ENCODE data around the gene KCNG4. TPM values are rescaled to one million over a fixed set of nuclear protein-coding genes. Genes with fewer than 3 reads are reported as not detected.

KCNG4 gene
- total and polyA plus RNA-seq, 10 of the 15 experiments (the other 5 are each of a cell fraction or from before 2014, with no cell fraction given), result not detected

GRCh38 chr16:84214451-84215066 is 25.3 kb downstream of the KCNG4 start (continued):
- TF ChIP-seq, protein P1, sequence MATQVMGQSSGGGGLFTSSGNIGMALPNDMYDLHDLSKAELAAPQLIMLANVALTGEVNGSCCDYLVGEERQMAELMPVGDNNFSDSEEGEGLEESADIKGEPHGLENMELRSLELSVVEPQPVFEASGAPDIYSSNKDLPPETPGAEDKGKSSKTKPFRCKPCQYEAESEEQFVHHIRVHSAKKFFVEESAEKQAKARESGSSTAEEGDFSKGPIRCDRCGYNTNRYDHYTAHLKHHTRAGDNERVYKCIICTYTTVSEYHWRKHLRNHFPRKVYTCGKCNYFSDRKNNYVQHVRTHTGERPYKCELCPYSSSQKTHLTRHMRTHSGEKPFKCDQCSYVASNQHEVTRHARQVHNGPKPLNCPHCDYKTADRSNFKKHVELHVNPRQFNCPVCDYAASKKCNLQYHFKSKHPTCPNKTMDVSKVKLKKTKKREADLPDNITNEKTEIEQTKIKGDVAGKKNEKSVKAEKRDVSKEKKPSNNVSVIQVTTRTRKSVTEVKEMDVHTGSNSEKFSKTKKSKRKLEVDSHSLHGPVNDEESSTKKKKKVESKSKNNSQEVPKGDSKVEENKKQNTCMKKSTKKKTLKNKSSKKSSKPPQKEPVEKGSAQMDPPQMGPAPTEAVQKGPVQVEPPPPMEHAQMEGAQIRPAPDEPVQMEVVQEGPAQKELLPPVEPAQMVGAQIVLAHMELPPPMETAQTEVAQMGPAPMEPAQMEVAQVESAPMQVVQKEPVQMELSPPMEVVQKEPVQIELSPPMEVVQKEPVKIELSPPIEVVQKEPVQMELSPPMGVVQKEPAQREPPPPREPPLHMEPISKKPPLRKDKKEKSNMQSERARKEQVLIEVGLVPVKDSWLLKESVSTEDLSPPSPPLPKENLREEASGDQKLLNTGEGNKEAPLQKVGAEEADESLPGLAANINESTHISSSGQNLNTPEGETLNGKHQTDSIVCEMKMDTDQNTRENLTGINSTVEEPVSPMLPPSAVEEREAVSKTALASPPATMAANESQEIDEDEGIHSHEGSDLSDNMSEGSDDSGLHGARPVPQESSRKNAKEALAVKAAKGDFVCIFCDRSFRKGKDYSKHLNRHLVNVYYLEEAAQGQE (IDR thresholded peaks at IDR 0.05; ENCODE audit: low read depth, low read length), result no peak
- TF ChIP-seq, protein P2, sequence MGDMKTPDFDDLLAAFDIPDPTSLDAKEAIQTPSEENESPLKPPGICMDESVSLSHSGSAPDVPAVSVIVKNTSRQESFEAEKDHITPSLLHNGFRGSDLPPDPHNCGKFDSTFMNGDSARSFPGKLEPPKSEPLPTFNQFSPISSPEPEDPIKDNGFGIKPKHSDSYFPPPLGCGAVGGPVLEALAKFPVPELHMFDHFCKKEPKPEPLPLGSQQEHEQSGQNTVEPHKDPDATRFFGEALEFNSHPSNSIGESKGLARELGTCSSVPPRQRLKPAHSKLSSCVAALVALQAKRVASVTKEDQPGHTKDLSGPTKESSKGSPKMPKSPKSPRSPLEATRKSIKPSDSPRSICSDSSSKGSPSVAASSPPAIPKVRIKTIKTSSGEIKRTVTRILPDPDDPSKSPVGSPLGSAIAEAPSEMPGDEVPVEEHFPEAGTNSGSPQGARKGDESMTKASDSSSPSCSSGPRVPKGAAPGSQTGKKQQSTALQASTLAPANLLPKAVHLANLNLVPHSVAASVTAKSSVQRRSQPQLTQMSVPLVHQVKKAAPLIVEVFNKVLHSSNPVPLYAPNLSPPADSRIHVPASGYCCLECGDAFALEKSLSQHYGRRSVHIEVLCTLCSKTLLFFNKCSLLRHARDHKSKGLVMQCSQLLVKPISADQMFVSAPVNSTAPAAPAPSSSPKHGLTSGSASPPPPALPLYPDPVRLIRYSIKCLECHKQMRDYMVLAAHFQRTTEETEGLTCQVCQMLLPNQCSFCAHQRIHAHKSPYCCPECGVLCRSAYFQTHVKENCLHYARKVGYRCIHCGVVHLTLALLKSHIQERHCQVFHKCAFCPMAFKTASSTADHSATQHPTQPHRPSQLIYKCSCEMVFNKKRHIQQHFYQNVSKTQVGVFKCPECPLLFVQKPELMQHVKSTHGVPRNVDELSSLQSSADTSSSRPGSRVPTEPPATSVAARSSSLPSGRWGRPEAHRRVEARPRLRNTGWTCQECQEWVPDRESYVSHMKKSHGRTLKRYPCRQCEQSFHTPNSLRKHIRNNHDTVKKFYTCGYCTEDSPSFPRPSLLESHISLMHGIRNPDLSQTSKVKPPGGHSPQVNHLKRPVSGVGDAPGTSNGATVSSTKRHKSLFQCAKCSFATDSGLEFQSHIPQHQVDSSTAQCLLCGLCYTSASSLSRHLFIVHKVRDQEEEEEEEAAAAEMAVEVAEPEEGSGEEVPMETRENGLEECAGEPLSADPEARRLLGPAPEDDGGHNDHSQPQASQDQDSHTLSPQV (IDR thresholded peaks at IDR 0.05), result no peak
- TF ChIP-seq GATAD2B (conservative IDR thresholded peaks at IDR 0.05; ENCODE audit: low read depth) (no peak), HDAC2 (IDR thresholded peaks at IDR 0.05) (no peak), SIN3A (IDR thresholded peaks at IDR 0.05; ENCODE audit: low read depth, low read length) (no peak), RUNX3 (IDR thresholded peaks at IDR 0.05; ENCODE audit: low read length) (no peak), FOXM1 (IDR thresholded peaks at IDR 0.05; ENCODE audit: low read depth, low read length) (no peak), POLR2AphosphoS5 (IDR thresholded peaks at IDR 0.05; ENCODE audit: low read length) (no peak), ZBED1 (IDR thresholded peaks at IDR 0.05; ENCODE audit: borderline replicate concordance) (no peak), KLF5 (IDR thresholded peaks at IDR 0.05; ENCODE audit: partially characterized antibody) (no peak), ZBTB4 (CRISPR knock-in tag; IDR thresholded peaks at IDR 0.05) (no peak)

Measured in GM12878 (cell line).